ENCODE measurements around the gene IGF2BP2.

DNA sequence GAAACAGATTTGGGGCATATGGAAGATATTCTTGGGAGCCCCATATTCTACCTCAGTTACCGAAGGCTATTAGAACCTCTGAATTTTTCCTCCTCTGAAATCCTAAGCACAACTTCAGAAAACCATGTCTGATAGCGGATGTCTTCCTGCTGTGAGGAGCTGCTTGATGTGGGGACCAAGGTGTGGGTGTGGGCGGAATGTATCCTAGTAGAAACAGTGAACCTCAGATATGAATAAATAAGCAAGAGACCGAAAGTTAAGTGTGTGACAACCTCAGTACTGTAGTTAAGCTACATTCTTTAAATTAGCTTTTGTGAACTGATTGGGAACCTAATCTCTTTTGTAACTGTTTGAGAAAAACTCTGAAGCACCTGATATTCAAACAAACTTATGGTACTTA, 191.8 kb downstream of the IGF2BP2 start:
- no peak for TF ChIP-seq POLR2AphosphoS5 (IDR thresholded peaks at IDR 0.05; ENCODE audit: low read depth, low read length)
- TF ChIP-seq, protein P1, sequence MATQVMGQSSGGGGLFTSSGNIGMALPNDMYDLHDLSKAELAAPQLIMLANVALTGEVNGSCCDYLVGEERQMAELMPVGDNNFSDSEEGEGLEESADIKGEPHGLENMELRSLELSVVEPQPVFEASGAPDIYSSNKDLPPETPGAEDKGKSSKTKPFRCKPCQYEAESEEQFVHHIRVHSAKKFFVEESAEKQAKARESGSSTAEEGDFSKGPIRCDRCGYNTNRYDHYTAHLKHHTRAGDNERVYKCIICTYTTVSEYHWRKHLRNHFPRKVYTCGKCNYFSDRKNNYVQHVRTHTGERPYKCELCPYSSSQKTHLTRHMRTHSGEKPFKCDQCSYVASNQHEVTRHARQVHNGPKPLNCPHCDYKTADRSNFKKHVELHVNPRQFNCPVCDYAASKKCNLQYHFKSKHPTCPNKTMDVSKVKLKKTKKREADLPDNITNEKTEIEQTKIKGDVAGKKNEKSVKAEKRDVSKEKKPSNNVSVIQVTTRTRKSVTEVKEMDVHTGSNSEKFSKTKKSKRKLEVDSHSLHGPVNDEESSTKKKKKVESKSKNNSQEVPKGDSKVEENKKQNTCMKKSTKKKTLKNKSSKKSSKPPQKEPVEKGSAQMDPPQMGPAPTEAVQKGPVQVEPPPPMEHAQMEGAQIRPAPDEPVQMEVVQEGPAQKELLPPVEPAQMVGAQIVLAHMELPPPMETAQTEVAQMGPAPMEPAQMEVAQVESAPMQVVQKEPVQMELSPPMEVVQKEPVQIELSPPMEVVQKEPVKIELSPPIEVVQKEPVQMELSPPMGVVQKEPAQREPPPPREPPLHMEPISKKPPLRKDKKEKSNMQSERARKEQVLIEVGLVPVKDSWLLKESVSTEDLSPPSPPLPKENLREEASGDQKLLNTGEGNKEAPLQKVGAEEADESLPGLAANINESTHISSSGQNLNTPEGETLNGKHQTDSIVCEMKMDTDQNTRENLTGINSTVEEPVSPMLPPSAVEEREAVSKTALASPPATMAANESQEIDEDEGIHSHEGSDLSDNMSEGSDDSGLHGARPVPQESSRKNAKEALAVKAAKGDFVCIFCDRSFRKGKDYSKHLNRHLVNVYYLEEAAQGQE (IDR thresholded peaks at IDR 0.05; ENCODE audit: insufficient read depth in 1 of 2, low read depth in 2 of 2, low read length in 1 of 2), result no peak
- TF ChIP-seq, protein P2, sequence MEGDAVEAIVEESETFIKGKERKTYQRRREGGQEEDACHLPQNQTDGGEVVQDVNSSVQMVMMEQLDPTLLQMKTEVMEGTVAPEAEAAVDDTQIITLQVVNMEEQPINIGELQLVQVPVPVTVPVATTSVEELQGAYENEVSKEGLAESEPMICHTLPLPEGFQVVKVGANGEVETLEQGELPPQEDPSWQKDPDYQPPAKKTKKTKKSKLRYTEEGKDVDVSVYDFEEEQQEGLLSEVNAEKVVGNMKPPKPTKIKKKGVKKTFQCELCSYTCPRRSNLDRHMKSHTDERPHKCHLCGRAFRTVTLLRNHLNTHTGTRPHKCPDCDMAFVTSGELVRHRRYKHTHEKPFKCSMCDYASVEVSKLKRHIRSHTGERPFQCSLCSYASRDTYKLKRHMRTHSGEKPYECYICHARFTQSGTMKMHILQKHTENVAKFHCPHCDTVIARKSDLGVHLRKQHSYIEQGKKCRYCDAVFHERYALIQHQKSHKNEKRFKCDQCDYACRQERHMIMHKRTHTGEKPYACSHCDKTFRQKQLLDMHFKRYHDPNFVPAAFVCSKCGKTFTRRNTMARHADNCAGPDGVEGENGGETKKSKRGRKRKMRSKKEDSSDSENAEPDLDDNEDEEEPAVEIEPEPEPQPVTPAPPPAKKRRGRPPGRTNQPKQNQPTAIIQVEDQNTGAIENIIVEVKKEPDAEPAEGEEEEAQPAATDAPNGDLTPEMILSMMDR (IDR thresholded peaks at IDR 0.05), result no peak
